Vagina (tissue), 2 donors: Measurements from ENCODE around the gene CREB5.

ENCODE experiments used
- POLR2A ChIP-seq, 2 donors: fragments of 450-650 bp; IDR thresholded peaks; one replicate each; pipeline ENCODE4 v1.6.1; 2017; ENCODE audit warnings: antibody characterized with exemption in 2 of 2, mild to moderate bottlenecking in 2 of 2, moderate library complexity in 2 of 2
- POLR2AphosphoS5 ChIP-seq, 2 donors: sonication (generic); formaldehyde crosslinking; IDR thresholded peaks; one replicate each; pipeline ENCODE4 v1.9.0; 2017; ENCODE audit warnings: antibody characterized with exemption in 2 of 2, mild to moderate bottlenecking in 2 of 2, low read depth in 1 of 2; ENCODE audit not compliant: insufficient read depth in 1 of 2
- TF ChIP-seq, protein P1 (sequence below), 3 experiments: fragments of 450-650 bp in 2 of 3; fragments of 200-600 bp in 1 of 3; sonication (generic) in 1 of 3; IDR thresholded peaks; one replicate each; pipeline ENCODE4 v1.5.1; 2017 to 2019; ENCODE audit warnings: antibody characterized with exemption in 3 of 3, mild to moderate bottlenecking in 2 of 3, moderate library complexity in 2 of 3

DNA sequence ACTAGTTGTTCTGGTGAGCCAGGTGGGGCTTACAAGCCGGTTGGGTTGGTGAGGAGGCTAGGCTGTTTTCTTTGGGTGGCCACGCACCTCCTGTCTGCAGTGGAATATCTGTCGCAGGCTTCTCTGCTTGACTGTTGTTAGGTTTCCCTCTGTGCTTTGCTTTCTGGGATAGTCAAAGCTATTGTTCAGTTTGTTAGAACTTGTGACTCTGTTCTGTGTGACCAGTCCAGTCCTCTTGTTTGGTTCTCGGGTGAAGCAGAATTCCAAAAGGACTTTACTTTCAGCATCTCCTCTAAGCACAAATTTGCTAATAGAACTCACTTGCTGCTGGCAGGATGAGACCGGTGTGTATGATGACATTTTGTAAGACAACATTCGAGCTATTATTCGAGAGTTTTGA is 105.3 kb downstream of the CREB5 start:
- TF ChIP-seq, protein P1, sequence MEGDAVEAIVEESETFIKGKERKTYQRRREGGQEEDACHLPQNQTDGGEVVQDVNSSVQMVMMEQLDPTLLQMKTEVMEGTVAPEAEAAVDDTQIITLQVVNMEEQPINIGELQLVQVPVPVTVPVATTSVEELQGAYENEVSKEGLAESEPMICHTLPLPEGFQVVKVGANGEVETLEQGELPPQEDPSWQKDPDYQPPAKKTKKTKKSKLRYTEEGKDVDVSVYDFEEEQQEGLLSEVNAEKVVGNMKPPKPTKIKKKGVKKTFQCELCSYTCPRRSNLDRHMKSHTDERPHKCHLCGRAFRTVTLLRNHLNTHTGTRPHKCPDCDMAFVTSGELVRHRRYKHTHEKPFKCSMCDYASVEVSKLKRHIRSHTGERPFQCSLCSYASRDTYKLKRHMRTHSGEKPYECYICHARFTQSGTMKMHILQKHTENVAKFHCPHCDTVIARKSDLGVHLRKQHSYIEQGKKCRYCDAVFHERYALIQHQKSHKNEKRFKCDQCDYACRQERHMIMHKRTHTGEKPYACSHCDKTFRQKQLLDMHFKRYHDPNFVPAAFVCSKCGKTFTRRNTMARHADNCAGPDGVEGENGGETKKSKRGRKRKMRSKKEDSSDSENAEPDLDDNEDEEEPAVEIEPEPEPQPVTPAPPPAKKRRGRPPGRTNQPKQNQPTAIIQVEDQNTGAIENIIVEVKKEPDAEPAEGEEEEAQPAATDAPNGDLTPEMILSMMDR (IDR thresholded peaks at IDR 0.05) = no peak
- TF ChIP-seq POLR2AphosphoS5 (IDR thresholded peaks at IDR 0.05; ENCODE audit: insufficient read depth in 1 of 2, low read depth in 1 of 2) = no peak
- no peak for TF ChIP-seq POLR2A (IDR thresholded peaks at IDR 0.05)
